Stomach (tissue), 9 donors: ENCODE results near the gene AP4B1. TPM values are rescaled to one million over a fixed set of nuclear protein-coding genes. Genes with fewer than 3 reads are reported as not detected.

Experiments used
- DNase-seq, 2 donors: peaks; one replicate each; pipeline versions ENCODE4 v3.0.0 to v3.0.0-alpha.2; 2013 to 2019
- H3K27ac ChIP-seq, 5 donors: fragments of 200-600 bp in 4 of 5; sonication (generic) in 4 of 5; one replicate each; pipeline ENCODE4 v1.5.1; 2013 to 2019; ENCODE audit warnings: mild to moderate bottlenecking in 1 of 5, moderate library complexity in 1 of 5
- H3K27me3 ChIP-seq, 3 donors: fragments of 200-600 bp; sonication (generic); one replicate each; pipeline ENCODE4 v1.5.1; 2017 to 2019; ENCODE audit warnings: mixed run types in 1 of 3
- H3K36me3 ChIP-seq, 4 donors: fragments of 200-600 bp; sonication (generic); 1 replicate in 3 of 4; 2 replicates in 1 of 4; pipeline ENCODE4 v1.5.1; 2016 to 2019
- H3K4me1 ChIP-seq, 4 donors: fragments of 200-600 bp; sonication (generic); one replicate each; pipeline ENCODE4 v1.5.1; 2016 to 2019
- H3K4me3 ChIP-seq, 4 donors: fragments of 200-600 bp; sonication (generic) in 3 of 4; one replicate each; pipeline ENCODE4 v1.5.1; 2016 to 2019; ENCODE audit warnings: mild to moderate bottlenecking in 1 of 4
- H3K9me3 ChIP-seq, 4 donors: fragments of 200-600 bp; sonication (generic); one replicate each; pipeline ENCODE4 v1.5.1; 2016 to 2019
- CTCF ChIP-seq, 7 experiments: fragments of 450-650 bp in 4 of 7; fragments of 200-600 bp in 3 of 7; sonication (generic) in 3 of 7; IDR thresholded peaks; one replicate each; pipeline ENCODE4 v1.5.1; 2016 to 2019; ENCODE audit warnings: antibody characterized with exemption in 7 of 7, control low read depth in 2 of 7, mild to moderate bottlenecking in 1 of 7
- EP300 ChIP-seq: sonication (generic); formaldehyde crosslinking; IDR thresholded peaks from one replicate; pipeline ENCODE4 v1.6.1; 2017; ENCODE audit warnings: antibody characterized with exemption
- POLR2A ChIP-seq, 4 donors: fragments of 450-650 bp; IDR thresholded peaks; one replicate each; pipeline ENCODE4 v1.6.1; 2016; ENCODE audit warnings: antibody characterized with exemption in 4 of 4, control low read depth in 2 of 4, mild to moderate bottlenecking in 1 of 4, moderate library complexity in 1 of 4
- POLR2AphosphoS5 ChIP-seq, 3 donors: sonication (generic); formaldehyde crosslinking; IDR thresholded peaks; one replicate each; pipeline ENCODE4 v1.6.1; 2016; ENCODE audit warnings: antibody characterized with exemption in 3 of 3
- WGBS, 5 donors: extraction: QIAGEN DNeasy Blood & Tissue Kit in 3 of 5; methylation state at CpG; one replicate each; pipeline versions ENCODE4 v1.1.5 to v1.1.7; 2013 to 2018; 5-methylcytosine and 5-hydroxymethylcytosine counted together
- intact Hi-C: fragments of 100-400 bp; cut with DNase I; formaldehyde crosslinking; loops from one replicate; pipeline ENCODE4 v1.15.1; 2023; ENCODE audit warnings: low total_unique reads
- polyA plus RNA-seq, 3 donors: library from polyadenylated mRNA; stranded (reverse); fragments of 200-250 nt; gene quantifications; one replicate each; pipeline ENCODE4 v1.2.3, GENCODE V29; 2013
- total RNA-seq, 5 donors: library from RNA; depleted of rRNA; stranded (reverse); fragments of >200 nt; gene quantifications; one replicate each; pipeline versions ENCODE4 v1.1.0 to v1.2.3, GENCODE V29; 2014 to 2016
- donor health status: healthy with polysubstance abuse.
- donor health status: Bipolar disorder and iron deficiency.
- donor health status: healthy.

The AP4B1 gene
- total and polyA plus RNA-seq, 8 donors: 4.0 to 34.0 (median 11.7) TPM

GRCh38 chr1:113872219-113872935 is 32.2 kb downstream of the AP4B1 start:
- H3K27me3 ChIP-seq: no peaks in the 10 kb centered on the region
- TF ChIP-seq POLR2A (IDR thresholded peaks at IDR 0.05) (no peak), POLR2AphosphoS5 (IDR thresholded peaks at IDR 0.05) (no peak), CTCF (IDR thresholded peaks at IDR 0.05) (no peak), EP300 (no peak)
- no peak for DNase-seq
- H3K4me3 ChIP-seq: no peak overlapping the region
- peak overlapping the region in 4 of 5 donors; percentile 38 to 82 (median 69) for H3K27ac ChIP-seq
- H3K9me3 ChIP-seq: no peaks in the 10 kb centered on the region
- no peaks in the 10 kb centered on the region for H3K36me3 ChIP-seq
- H3K4me1 ChIP-seq: peaks cover 0 to 14% (median 4%) of the 10 kb centered on the region in 4 donors
- intact Hi-C loops: no loop called here

GRCh38 chr1:113871597-113872113 is 32.9 kb downstream of the AP4B1 start, which contains the start of gene PTPN22:
Gene PTPN22, minus strand, starts transcription at chr1:113871712.
- peaks cover 0 to 14% (median 4%) of the 10 kb centered on the region in 4 donors for H3K4me1 ChIP-seq
- DNase-seq: peak; percentile 50 to 79
- H3K4me3 ChIP-seq: peak within 1 kb of the TSS in 3 of 4 donors; percentile 11 to 19 (median 17)
- no peaks in the 10 kb centered on the region for H3K9me3 ChIP-seq
- peak within 1 kb of the TSS in 4 of 5 donors; percentile 38 to 82 (median 69) for H3K27ac ChIP-seq
- no peaks in the 10 kb centered on the region for H3K36me3 ChIP-seq
- intact Hi-C loops: no loop called here
- H3K27me3 ChIP-seq: no peaks in the 10 kb centered on the region
- no peak for TF ChIP-seq POLR2A (IDR thresholded peaks at IDR 0.05)
- TF ChIP-seq POLR2AphosphoS5 (IDR thresholded peaks at IDR 0.05): peak; percentile 27 to 49 (median 35)
- TF ChIP-seq CTCF (IDR thresholded peaks at IDR 0.05): no peak
- WGBS, 5 donors: 71 to 82% (median 75%) methylated on average over 4 of the region's 4 CpGs

- Histone ChIP-seq H3K4me1 (peaks cover 0 to 14% (median 4%) of the 10 kb centered on the region in 4 donors), H3K4me3 (peak overlapping the region in 3 of 4 donors; percentile 11 to 19 (median 17)), H3K27me3 (no peaks in the 10 kb centered on the region), H3K27ac (peak overlapping the region in 3 of 5 donors; percentile 29 to 82 (median 77)), H3K9me3 (no peaks in the 10 kb centered on the region), H3K36me3 (no peaks in the 10 kb centered on the region)
- 79 to 86% (median 81%) methylated on average over 3 of the region's 3 CpGs for WGBS, 5 donors
- intact Hi-C loops: no loop called here
- no peak for DNase-seq
- no peak for TF ChIP-seq EP300
- no peak for TF ChIP-seq POLR2AphosphoS5 (IDR thresholded peaks at IDR 0.05)
- no peak for TF ChIP-seq POLR2A (IDR thresholded peaks at IDR 0.05)
- TF ChIP-seq CTCF (IDR thresholded peaks at IDR 0.05): no peak
Observed at GRCh38 chr1:113870778-113871177, 33.8 kb downstream of the AP4B1 start.

- no peak overlapping the region for H3K27ac ChIP-seq
- no peaks in the 10 kb centered on the region for H3K27me3 ChIP-seq
- no peak for DNase-seq
- intact Hi-C loops: no loop called here
- TF ChIP-seq CTCF (IDR thresholded peaks at IDR 0.05): no peak
- TF ChIP-seq EP300: no peak
- TF ChIP-seq POLR2AphosphoS5 (IDR thresholded peaks at IDR 0.05): no peak
- no peak for TF ChIP-seq POLR2A (IDR thresholded peaks at IDR 0.05)
- H3K36me3 ChIP-seq: no peaks in the 10 kb centered on the region
- H3K4me3 ChIP-seq: no peak overlapping the region
- H3K4me1 ChIP-seq: peaks cover 0 to 4% (median under 1%) of the 10 kb centered on the region in 4 donors
- WGBS, 5 donors: 88 to 94% (median 92%) methylated on average over 4 of the region's 4 CpGs
- no peaks in the 10 kb centered on the region for H3K9me3 ChIP-seq
Observed at GRCh38 chr1:113868387-113869083, 36.1 kb downstream of the AP4B1 start.
